Left lung (tissue), 10 donors: Measurements from ENCODE around the gene TTC7B. TPM values are rescaled to one million over a fixed set of nuclear protein-coding genes. Genes with fewer than 3 reads are reported as not detected.

ENCODE experiments used
- ATAC-seq: fragments of 200-7000 bp; cut with Tn5 transposase; one replicate; pipeline ENCODE4 v1.9.1; 2020; ENCODE audit warnings: moderate library complexity
- DNase-seq, 4 donors: peaks; one replicate each; pipeline ENCODE4 v3.0.0-alpha.2; 2013 to 2020
- H3K27ac ChIP-seq, 2 donors: fragments of 200-600 bp; sonication (generic) in 1 of 2; one replicate each; pipeline versions ENCODE4 v1.5.0 to v1.8.0; 2020 to 2021
- H3K27me3 ChIP-seq, 2 donors: fragments of 200-600 bp; sonication (generic) in 1 of 2; one replicate each; pipeline versions ENCODE4 v1.5.0 to v1.8.0; 2020 to 2021
- H3K36me3 ChIP-seq, 2 donors: fragments of 200-600 bp; sonication (generic) in 1 of 2; one replicate each; pipeline versions ENCODE4 v1.5.0 to v1.8.0; 2020 to 2021
- H3K4me1 ChIP-seq, 2 donors: fragments of 200-600 bp; one replicate each; pipeline ENCODE4 v1.8.0; 2021
- H3K4me3 ChIP-seq, 2 donors: fragments of 200-600 bp; sonication (generic) in 1 of 2; one replicate each; pipeline versions ENCODE4 v1.5.0 to v1.8.0; 2020 to 2021; ENCODE audit warnings: mild to moderate bottlenecking in 1 of 2
- H3K9me3 ChIP-seq, 2 donors: fragments of 200-600 bp; sonication (generic) in 1 of 2; one replicate each; pipeline versions ENCODE4 v1.5.0 to v1.8.0; 2020 to 2021
- intact Hi-C, 2 donors: fragments of 100-400 bp; cut with DNase I; formaldehyde crosslinking; loops; one replicate each; pipeline versions ENCODE4 v1.11.2 to v1.14.2; 2022
- polyA plus RNA-seq, 6 donors: library from polyadenylated mRNA; unstranded; fragments of 120-200 nt; gene quantifications; one replicate each; pipeline ENCODE4 v1.2.1, GENCODE V29; 2013; ENCODE audit not compliant: insufficient read length in 6 of 6
- total RNA-seq, 2 donors: library from RNA; stranded (reverse); fragmentation: NEBNext Ultra II Directional; extraction: Animal tissue kit (Norgen Biotek cat#: 25700); gene quantifications; one replicate each; pipeline ENCODE4 v1.2.1, GENCODE V29; 2021
- TF ChIP-seq, protein P1 (sequence below), 2 donors: fragments of 200-600 bp; sonication (generic) in 1 of 2; IDR thresholded peaks; one replicate each; pipeline versions ENCODE4 v1.5.0 to v1.8.0; 2021; ENCODE audit warnings: antibody characterized with exemption in 2 of 2
- donor health status: DM: no; HTN: yes; CAD: no.
- donor health status: DM: no; HTN: no; CAD: no.

TTC7B gene
- total and polyA plus RNA-seq, 8 donors: 26.8 to 47.5 (median 39.5) TPM

DNA sequence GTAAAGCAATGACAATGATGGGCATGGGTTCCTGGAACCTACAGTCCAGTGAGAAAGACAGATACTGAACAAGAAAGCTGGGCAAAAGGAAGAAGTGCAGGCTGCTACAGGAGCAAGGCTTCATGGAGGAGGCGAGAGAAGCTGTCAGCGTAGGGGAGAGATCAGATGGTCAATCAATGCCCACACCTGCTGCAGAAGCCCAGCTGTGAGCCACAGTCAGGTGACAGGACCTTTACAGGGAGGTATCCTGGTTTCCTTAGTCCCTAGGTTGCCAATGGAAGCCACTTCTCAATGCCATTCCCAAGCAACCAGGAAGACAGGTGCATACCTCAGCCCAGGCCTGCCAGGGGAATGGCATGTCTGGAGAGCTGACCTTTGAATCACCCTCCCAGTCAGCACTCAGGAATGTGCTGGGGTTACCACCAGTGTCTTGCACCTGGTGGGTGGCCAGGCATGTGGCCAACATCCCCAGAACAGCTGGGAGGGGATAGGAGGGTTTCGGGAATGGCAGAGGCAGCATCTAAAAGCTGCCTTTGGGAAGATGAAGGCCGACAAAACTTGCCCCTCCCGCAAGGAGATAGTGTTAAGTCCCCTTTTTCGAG, 170.3 kb downstream of the TTC7B start:
- Histone ChIP-seq H3K4me3 (no peak overlapping the region), H3K36me3 (peaks cover 0 to 4% of the 10 kb centered on the region in 2 donors), H3K27ac (no peak overlapping the region), H3K4me1 (peaks cover 15 to 26% of the 10 kb centered on the region in 2 donors), H3K27me3 (no peaks in the 10 kb centered on the region), H3K9me3 (no peaks in the 10 kb centered on the region)
- TF ChIP-seq, protein P1, sequence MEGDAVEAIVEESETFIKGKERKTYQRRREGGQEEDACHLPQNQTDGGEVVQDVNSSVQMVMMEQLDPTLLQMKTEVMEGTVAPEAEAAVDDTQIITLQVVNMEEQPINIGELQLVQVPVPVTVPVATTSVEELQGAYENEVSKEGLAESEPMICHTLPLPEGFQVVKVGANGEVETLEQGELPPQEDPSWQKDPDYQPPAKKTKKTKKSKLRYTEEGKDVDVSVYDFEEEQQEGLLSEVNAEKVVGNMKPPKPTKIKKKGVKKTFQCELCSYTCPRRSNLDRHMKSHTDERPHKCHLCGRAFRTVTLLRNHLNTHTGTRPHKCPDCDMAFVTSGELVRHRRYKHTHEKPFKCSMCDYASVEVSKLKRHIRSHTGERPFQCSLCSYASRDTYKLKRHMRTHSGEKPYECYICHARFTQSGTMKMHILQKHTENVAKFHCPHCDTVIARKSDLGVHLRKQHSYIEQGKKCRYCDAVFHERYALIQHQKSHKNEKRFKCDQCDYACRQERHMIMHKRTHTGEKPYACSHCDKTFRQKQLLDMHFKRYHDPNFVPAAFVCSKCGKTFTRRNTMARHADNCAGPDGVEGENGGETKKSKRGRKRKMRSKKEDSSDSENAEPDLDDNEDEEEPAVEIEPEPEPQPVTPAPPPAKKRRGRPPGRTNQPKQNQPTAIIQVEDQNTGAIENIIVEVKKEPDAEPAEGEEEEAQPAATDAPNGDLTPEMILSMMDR (IDR thresholded peaks at IDR 0.05): no peak
- DNase-seq: no peak
- intact Hi-C loops: no loop called here
- peak; percentile 63 for ATAC-seq

DNA sequence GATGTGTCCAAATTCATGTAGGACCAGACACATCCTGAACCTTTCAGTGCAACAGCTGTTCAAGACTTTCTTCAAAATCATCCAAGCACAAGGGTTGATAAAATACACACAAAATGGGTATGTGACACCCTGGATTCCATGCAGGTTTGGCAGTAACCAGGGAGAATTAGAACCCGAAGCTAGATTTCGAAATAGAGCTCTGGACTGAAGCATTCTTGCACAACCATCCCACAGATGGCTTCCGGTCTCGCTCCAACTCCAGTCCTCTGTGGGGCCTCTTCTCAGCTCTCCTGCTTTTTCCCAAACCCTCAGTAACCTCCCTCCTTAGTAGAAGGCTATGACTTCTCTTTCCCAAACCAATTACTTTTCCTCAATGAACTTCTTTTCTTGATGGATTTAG, 171.3 kb downstream of the TTC7B start:
- TF ChIP-seq, protein P1 (IDR thresholded peaks at IDR 0.05): no peak
- H3K27me3 ChIP-seq: no peaks in the 10 kb centered on the region
- peaks cover 0 to 4% of the 10 kb centered on the region in 2 donors for H3K36me3 ChIP-seq
- peak in 1 of 4 donors; percentile 77 for DNase-seq
- no peaks in the 10 kb centered on the region for H3K9me3 ChIP-seq
- peaks cover 15 to 26% of the 10 kb centered on the region in 2 donors for H3K4me1 ChIP-seq
- intact Hi-C loops: no loop called here
- H3K4me3 ChIP-seq: no peak overlapping the region
- H3K27ac ChIP-seq: peak overlapping the region; percentile 51 to 57
- ATAC-seq: peak; percentile 53

DNA sequence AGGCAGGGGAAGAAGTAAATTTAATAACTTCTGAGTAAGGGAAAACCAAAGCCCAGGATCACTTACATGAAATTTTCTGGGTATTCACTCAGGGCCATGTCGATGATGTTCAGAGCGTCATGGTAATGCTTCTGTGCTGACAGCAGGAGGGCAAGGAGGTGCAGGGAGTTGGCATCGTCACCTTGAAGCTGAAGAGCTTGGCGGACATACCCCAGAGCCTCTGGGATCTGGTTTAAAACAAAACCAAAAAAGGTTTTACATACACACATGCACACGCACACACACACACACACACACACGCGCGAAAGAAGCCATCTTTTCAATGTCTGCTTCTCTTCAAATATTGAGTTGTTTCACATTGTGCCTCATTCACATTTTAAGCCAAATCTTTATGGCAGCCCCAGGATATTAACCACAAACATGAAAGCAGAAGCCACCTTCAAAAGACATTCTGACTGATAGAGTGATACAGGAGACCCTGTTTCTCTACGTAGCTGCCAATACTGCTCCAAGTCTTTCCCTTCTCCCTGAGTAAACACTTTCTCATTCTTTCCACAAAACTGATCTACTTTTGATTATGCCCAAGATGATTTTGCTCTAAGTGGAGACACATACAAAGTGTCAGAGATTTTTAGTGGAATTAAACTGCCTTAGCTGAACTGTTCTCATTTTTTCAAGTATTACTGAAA, 172.1 kb downstream of the TTC7B start:
- H3K9me3 ChIP-seq: no peaks in the 10 kb centered on the region
- intact Hi-C loops: no loop called here
- no peaks in the 10 kb centered on the region for H3K27me3 ChIP-seq
- no peak for DNase-seq
- H3K36me3 ChIP-seq: peaks cover 0 to 4% of the 10 kb centered on the region in 2 donors
- no peak overlapping the region for H3K4me3 ChIP-seq
- peaks cover 15 to 26% of the 10 kb centered on the region in 2 donors for H3K4me1 ChIP-seq
- peak overlapping the region; percentile 51 to 57 for H3K27ac ChIP-seq
- TF ChIP-seq, protein P1 (IDR thresholded peaks at IDR 0.05): no peak
- ATAC-seq: no peak

DNA sequence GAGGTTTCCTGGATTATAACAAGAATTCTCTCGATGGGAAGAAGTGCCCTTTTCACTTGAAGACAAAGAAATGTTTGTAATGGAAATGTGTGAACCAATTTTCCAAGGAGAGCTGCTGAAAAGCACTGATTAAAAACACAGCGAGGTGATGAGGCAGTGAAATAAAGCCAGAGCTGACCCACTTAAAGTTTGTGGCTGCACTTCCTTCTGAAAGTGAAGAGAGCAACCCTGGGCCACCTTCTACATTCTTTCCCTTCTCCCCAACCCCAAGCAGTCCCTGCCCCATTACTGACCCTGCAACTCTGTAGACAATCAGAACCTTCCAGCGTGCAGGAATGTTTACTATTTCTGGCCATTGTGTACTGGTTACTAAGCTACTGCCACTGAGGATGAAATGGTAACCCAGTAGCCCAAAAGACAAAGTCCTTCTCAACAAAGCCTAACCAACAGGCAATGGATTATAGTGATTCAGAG, 173.9 kb downstream of the TTC7B start:
- intact Hi-C loops: no loop called here
- Histone ChIP-seq H3K27me3 (no peaks in the 10 kb centered on the region), H3K9me3 (no peaks in the 10 kb centered on the region), H3K4me1 (peaks cover 15 to 26% of the 10 kb centered on the region in 2 donors), H3K4me3 (no peak overlapping the region), H3K36me3 (peaks cover 0 to 4% of the 10 kb centered on the region in 2 donors), H3K27ac (peak overlapping the region in 1 of 2 donors; percentile 9)
- TF ChIP-seq, protein P1 (IDR thresholded peaks at IDR 0.05): no peak
- ATAC-seq (peak; percentile 61), DNase-seq (no peak)

DNA sequence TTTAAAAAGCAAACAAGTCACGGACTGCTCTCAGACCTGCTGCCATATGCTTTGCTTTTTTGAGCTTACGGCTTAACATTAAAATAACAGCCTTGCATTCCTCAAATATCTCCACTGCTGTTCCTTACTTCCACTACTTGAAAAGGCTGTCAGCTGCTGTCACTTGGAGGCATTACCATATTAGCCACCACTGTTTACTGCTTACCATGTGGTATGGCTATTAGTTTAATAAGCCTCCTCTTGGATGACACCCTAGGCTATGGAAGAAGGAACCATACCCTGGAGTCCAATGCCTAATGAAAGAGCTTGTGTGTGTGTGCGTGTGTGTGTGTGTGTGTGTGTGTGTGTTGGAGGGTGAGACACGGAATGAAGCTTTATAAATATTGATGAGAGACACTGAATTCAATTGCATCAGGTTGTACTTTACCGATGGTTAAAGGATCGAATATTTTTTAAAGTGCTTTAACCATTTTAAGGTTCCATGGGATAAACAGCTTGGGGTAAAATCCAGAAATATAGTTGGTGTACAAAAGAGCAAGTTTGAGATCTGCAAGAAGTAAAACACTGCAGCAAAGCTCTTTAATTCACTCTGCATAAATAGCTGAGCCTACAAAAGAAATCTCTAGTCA, 174.5 kb downstream of the TTC7B start:
- Histone ChIP-seq H3K27me3 (no peaks in the 10 kb centered on the region), H3K4me1 (peaks cover 15 to 23% of the 10 kb centered on the region in 2 donors), H3K27ac (peak overlapping the region in 1 of 2 donors; percentile 9), H3K9me3 (no peaks in the 10 kb centered on the region), H3K36me3 (peaks cover 0 to 4% of the 10 kb centered on the region in 2 donors), H3K4me3 (no peak overlapping the region)
- TF ChIP-seq, protein P1 (IDR thresholded peaks at IDR 0.05): no peak
- DNase-seq: no peak
- ATAC-seq: peak; percentile 21
- intact Hi-C loops: no loop called here
